HG03066 (cell line): Measurements from ENCODE around the gene AOPEP.

Experiments used
- ATAC-seq: cut with Tn5 transposase; IDR thresholded peaks from one replicate; pipeline ENCODE4 v1.9.1; 2021; ENCODE audit warnings: low read depth; ENCODE audit not compliant: unreplicated experiment

AOPEP gene

DNA sequence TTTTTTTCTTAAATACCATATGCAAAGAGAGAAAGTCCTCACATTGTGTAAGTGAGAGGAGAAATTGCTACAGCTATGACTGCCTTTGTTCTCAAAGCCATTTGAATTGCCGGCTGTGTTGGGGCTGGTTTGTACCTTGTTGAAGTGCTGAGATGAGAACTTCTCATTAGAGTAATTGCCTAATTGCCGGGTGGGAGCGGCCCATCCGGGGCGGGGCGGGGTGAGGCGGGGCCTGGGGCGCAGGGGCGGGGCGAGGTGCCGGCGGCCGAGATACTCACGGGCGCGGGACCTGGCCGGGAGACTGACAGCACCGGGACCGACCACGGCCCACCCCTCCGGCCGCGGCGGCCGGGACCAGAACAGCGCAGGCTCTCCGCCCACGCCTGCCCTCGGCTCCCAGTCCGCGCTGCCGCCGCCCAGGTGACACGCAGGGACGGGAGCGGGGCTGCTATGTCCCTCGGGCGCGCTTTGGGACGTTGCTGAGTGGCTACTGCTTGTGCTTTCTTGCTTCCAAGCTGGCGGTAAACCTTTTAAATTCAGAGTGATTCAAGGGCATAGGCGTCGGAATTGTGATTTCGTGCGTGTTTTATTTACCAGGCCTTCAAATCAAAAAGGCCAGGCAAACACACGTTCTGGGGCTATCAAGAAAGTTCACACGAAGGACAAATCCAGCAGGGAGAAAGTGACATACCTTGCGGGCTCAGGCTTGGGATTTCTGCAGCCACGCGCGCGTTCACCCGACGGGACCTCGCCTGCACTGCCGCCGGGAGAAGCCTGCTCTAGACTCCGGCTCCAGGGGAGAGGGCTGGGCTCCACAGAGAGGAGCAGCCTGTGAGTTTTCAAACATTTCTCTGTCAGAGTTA lies 322.0 kb downstream of the AOPEP start:
- ATAC-seq, result peak; percentile 77

DNA sequence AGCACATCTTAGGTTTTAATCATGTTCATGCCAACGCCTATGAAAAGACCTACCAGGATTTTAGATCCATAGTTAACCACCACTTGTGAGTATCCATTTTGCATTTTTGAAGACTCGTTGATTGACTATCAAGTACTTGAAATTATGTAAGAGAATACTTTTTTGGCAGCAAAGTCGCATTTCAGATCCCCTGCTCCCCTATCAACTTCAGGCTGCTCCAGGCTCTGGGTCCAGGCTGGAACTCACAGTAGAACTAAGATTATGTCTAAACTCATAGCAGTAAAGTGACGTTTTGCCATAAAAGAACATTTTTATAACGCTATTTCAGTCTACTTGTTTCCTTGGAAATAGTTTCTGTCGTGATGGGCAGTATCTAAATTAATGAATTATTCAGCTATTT lies 323.3 kb downstream of the AOPEP start:
- ATAC-seq, result no peak

DNA sequence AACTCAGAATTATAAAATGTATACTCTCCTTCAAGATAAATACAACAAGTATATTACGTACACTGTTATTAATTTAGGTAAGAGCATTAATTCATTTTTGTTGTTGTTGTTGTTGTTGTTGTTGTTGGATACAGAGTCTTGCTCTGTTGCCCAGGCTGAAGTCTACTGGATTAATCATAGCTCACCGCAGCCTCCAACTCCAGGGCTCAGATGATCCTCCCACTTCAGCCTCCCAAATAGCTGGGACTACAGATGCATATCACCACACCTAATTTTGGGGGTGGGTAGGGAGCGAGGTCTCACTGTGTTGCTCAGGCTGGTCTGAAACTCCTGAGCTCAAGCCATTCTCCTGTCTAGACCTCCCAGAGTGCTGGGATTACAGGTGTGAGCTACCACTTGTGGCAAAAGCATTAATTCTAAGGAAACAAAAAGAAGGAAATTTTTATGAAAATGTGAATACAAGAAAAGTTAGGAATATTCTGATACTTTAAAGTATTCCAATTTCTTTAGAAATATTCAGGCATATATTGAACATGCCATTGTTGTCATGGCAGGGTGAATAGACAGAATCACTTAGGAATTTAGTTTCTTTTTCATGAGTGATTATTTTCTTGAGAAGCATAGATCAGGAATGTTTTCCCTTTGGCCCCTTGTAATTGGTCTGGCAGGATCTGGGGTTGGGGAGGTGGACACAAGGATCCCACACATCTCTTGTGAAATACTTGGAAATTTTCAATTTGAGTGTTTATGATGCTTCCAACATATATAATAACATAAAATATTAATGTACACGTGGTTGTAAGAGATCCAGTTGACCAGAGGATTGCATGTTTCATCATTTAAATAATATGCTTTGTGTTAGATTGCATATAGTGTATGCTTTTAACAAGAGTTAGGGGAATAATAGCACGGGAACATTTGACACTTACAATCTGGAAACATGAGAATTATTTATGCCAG lies 327.4 kb downstream of the AOPEP start:
- no peak for ATAC-seq

DNA sequence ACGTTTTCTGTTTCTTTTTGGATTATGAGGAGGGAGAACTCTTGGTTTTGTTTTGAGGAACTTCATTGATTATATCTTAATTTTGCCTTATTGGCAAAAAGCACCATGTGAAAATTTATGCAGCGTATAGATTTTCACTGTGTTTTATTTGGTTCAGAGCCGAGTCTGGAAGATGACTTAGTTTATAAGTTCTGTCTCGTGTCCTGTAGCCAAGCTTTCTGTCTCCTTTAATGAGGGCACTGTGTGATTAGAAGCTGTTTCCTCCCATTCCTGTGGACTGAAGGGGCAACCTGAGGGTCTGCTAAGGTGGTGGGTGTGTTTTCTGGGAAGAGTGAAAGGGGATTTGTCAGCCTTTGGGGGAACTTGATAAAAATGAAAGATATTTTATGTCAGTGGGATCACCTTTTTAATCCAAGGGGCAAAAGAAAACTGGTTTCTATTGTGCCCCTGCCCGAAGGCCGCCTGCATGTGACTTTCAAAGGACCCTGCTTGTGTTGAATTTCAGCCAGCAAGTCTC lies 328.9 kb downstream of the AOPEP start:
- ATAC-seq, result no peak

DNA sequence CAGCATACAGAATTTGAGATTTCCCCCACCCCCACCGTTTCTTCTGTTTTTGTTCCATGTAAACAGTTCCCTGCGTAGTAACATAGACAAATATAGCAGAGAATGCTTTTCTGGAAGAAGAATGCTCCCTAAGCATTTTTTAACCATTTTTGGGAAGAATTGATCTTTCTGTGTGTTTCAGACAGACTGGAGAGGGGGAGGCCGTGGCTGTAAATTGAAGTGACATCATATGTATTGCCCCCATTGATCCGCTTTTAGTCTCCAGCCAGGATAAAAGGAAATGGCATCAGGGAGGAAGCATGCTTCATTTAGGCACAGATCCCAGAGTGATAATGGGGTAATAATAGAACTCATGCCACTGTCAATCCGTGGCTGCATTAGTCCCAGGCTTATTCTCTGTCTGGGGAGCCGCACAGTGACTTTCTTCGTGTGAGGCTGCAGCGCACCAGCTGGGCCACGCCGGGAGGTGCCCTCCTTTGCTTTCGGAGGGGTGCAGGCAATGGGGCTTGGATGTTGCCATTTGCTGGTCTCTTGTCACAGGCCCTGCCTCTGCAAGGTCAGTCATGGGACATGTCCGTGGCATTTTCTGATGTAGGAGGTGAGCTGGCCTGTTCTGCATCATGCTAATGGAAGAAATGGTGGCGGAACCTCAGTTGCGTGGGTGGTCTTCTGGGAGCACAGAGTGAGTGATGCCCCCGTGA lies 329.5 kb downstream of the AOPEP start:
- no peak for ATAC-seq

DNA sequence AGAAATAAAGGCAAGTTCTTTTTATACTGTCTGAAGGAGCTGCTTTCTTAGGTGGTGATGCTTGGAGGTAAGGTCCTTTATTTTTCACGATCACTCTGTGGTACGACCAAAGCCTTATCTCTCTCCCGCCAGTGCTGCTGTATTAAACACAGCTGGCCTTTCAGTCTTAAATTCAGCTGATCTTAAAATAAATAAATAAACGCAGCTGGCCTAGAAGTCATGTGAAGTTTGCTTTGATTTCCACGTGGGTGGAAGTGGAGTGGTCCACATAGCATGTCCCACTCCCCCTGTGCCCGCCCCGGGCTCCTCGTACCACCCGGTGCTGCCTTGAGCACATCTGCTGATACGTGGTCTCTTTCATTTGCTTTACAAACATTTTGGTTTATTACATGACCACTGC lies 330.6 kb downstream of the AOPEP start:
- no peak for ATAC-seq

DNA sequence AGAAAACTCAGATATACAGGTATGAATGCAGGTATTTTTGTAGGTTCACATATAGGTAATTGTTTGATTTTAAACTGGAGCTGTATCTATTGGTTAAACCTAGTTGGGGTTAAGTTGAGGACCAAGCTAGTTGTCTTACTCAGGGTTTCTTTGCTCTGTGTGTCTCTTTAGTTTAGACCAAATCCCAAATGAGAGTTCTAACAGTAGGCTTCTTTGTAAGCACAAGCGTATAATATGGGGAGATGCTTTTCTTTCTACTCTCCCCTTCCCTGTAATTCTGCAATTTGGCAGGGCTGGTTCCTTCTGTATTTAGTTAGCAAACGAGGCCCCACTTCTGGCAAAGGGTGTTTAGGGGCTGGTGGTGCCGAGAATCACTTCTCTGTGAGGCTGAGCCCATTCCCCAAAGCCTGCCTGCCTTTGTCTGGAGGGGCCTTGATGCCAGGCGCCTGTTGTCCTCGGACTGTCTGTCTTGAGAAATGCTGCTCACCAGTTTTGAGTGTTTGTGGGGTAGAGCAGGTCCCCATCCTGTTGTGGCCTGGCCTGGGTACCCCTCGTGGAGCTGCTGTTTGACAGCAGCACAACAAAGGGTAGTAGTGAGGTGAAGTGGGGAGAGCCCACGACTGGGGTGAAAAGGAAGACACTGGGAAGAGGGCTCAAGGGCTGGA lies 331.8 kb downstream of the AOPEP start:
- no peak for ATAC-seq

DNA sequence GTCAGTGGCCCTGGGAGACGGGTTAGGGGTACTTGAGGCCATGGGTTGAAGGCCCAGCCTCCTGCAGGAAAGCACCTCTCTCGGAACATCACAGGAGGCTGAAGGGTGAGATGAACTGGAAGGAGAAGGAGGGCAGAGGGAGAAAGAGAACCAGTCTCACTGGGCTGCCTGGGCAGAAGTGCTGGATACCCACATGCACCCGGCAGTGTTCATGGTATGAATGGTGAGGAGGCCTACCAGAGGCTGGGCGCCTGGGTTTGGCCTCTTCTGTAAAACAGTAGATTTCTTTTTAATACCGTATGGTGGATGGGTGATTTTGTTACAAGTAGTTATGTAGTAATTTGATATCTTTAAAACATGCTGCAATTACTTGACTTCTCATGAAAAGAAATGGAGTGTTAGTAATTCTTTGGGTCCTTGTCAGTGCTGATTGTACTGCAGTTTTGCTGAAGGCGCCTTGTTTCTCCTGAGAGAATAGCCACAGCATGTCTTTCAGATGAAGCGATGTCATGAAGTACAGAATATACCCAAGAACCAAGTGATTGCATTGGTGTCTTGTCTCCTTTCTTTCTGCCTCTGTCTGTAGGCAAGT lies 332.4 kb downstream of the AOPEP start:
- no peak for ATAC-seq

DNA sequence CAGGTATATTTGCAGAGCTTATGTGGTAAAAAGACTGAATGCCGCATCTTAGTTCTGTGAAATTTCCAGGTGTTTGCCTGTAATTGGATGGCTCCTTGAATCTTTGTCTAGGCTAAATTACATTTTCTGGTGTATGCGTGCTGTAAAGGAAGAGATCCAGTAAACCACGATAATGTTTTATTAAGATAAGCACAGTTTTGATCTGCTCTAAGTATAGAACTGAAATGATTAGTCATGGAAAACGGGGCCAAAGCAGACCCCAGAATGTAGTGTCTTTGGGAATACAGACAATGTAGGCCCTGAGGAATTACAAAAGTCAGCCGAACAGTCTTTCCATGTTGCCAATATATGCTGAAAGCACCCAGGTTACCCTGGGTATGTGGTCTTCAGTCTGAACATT lies 333.7 kb downstream of the AOPEP start:
- no peak for ATAC-seq

DNA sequence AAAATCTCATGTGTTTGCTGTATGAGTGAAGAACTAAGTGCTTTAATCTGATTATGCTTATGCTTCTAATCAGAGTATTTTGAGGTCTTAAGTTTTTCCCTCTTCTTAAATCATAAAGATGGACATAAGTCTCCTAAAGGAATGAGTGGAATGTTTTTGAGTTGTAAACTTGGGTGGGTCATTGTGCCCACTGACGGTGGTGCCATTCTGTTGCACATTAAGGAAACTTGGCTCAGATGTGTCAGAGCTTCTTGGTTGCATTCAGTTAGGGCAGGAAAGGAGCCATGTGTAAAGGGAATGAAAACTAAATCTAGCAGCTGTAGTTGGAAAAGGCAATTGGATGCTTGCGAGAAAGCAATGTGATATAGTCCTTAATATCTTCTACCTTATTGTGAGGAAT lies 334.4 kb downstream of the AOPEP start:
- no peak for ATAC-seq

DNA sequence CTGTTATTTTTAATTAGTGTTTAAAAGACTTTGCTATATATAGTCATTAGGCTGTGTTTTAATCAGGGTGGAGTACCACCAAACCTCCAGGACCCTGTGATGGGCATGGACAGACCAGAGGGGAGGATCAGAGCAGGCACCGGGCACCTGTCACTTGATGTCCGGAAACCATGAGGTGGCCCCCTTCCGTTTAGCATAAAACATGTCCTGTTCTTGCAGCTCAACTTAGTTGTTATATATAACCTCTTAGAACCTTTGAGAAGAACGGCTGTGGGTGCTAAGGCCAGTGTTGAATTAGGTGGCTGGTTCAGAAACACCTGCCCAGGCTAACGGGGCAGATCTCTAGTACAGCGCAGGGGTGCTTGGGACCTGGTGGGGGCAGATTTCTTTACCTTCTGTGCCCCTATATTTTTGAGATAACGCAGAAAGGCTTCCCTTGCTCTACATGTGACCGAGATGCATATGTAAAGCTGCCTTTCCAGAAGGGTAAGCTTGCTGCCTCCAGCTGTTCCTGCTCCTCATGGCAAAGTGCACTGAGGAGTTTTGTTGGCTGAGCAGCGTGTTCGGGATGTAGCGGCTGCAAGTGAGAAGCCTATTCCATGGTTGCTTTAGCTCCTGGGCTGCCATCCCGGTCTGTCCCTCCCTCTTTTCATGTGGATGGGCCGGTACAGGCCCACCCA lies 335.6 kb downstream of the AOPEP start:
- ATAC-seq, result no peak

DNA sequence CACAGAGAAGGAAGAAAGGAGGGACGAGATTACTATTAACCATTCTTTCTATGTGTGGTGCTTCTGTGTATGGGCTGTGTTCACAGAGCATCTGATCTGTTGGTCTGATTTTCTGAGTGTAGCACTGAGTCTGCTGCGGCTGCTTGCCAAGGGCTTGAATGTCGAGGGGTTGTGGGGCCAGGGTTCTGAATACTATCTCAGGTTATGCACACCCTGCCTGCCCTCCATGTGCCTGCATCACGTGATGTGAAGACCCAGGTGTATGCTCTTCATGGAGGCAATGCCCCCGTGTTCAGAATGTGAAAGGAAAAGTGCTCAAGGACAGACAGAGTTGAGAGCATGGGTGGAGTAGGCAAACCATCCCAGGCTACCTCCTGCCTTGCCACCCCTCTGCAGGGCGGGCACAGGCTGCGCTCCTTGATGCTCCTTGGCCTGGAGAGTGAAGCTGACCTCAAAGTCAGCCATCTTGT lies 336.1 kb downstream of the AOPEP start:
- no peak for ATAC-seq

DNA sequence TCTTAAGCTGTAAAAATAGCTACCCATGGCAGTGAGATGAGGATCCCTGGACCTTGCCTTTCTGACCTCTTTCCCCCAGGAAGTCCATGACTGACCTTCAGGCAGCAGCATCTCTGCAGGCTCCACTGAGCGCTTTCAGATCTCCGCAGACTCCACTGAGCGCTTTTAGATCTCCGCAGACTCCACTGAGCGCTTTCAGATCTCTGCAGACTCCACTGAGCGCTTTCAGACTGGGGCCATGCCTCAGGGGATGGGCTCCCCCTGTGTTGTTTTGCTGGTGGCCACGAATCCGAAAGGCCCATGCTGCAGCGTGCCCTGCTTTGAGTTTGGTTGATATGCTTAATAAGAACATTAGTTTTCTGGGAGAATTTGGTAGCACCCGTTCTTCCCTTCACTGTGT lies 336.8 kb downstream of the AOPEP start:
- no peak for ATAC-seq

DNA sequence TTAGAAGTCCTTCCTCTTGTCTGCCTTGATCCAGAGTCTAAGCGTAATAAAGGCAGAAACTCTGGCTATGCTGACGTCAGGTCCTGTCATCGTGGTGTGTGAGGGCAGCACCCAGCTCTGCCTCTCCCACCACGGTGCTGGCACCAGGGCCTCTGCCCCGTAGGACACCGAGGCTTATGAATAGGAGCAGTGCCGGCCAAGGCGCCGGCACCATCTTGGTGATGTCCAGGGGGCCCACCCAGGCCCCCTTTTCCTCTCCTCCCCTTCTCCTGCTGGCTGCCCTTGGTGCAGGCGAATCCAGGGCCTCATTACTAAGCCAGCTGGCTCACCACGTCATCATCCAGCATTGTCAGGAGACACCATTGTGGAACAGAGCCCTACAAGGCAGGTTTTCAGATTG lies 338.7 kb downstream of the AOPEP start:
- no peak for ATAC-seq

DNA sequence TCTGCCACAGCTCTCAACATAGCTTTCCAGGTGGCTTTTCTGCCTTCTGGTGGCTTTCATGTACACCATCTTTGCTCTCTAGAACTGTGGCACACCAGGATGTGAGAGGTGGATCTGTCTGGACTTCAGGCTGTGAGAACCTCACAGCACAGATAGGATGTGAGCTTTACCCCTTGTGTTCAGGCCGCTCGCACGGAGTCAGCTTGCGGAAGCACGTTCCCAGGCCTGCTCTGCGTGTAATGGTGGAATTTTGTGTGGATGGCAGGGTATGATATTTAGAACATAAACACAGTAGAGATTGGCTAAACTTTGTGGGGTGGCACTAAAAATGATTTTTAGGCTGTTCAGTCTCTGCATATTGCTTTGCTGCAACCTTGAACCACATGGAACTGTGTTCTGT lies 340.6 kb downstream of the AOPEP start:
- ATAC-seq, result no peak

DNA sequence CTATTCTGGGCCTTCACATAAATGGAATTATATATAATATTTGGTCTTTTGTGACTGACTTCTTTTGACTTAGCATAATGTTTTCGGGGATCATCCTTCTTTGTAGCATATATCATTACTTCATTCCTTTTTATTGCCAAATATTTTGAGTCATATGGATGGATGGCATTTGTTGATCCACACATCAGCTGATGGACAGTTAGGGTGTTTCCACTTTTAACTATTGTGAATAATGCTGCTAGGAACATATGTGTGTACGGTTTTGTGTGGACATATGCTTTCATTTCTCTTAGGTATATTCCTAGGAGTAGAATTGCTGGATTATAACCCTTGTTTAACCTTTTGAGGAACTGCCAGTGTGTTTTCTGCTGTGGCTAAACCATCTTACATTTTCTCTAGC lies 341.4 kb downstream of the AOPEP start:
- no peak for ATAC-seq

DNA sequence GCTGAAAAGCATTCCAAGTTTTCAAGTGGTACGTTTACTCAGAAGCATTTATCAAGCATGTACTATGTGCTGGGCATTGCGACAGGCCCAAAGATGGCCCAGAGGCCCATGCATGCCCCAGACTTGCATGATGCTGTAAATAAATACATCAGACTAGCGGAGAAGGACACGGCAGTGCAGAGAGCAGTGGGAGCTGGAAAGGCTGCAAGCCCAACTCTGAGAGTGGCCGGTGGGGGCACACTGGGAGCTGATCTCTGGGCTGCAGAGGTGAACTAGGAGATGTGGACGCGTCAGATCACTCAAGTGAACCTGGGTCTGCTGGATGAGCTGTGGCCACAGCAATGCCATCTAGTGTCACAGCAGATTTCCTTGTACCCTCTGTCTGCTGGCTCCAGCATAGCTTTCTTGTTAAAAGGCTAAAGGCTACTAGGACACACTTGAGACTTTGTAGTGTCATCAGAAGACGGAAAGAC lies 344.1 kb downstream of the AOPEP start:
- ATAC-seq, result no peak

DNA sequence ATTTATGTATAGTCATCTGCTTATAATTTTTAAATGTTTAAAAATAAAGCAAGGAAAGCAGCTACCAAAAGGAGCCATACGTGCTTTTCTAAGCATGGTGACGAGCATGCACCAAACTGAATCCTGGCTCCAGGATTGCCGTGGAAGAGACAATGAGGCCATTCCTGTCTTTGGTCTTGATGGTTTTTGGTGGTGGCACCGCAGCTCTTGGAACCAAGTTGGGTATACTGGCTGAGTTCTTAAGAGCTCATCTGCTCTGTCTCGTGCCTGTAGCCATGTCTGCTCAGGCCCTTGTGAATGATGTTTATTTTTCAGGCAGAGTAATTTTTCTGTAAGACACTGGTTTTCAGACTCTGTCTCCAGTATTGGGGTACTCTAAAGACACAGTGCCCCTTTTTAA lies 345.0 kb downstream of the AOPEP start:
- ATAC-seq, result no peak

DNA sequence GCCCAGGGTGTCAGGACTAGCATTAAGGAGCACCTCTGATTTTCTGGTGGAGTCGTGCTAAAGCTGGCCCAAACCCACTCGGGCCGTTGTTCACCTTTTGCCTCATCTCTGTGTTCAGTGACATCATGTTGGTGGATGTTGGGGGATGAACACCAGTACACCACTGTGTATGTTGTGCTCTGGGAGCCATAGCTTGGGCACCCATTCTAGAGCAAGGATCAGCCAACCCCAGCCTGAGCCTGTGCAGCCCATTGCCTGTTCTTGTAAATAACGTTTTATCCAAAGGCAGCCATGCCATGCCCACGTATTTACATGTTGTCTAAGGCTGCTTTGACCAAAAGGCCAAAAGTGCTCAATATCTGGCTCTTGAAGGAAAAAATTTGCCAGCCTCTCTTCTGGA lies 345.4 kb downstream of the AOPEP start:
- ATAC-seq, result no peak
